Muscle of arm (tissue), 12 donors: ENCODE measurements around the gene HSD17B1. TPM values are rescaled to one million over a fixed set of nuclear protein-coding genes. Genes with fewer than 3 reads are reported as not detected.
"Not testable (repeated sequence)": the region's sequence is repeated elsewhere in the genome, so short reads cannot be mapped to it uniquely, and the experiment has no call there.

ENCODE experiments used
- DNase-seq: peaks from one replicate; pipeline ENCODE4 v3.0.0-alpha.2; 2013
- polyA plus RNA-seq, 12 donors: library from polyadenylated mRNA; unstranded; fragments of 120-200 nt; gene quantifications; one replicate each; pipeline ENCODE4 v1.2.1, GENCODE V29; 2013; ENCODE audit not compliant: insufficient read length in 12 of 12

Gene HSD17B1
- polyA plus RNA-seq, 12 donors, result 1.6 to 5.2 (median 2.3) TPM; not detected in 1

- no peak for DNase-seq
These were observed 29.9 kb upstream of the HSD17B1 start for GRCh38 chr17:42522798-42523278.

- DNase-seq, result no peak
These were observed 27.5 kb upstream of the HSD17B1 start for GRCh38 chr17:42525221-42525620.

- DNase-seq, result no peak
These were observed 26.7 kb upstream of the HSD17B1 start for GRCh38 chr17:42526031-42526444.

- DNase-seq, result no peak
These were observed 24.8 kb upstream of the HSD17B1 start for GRCh38 chr17:42527932-42528331.

- DNase-seq, result no peak
These were observed 23.7 kb upstream of the HSD17B1 start for GRCh38 chr17:42529061-42529460.

- no peak for DNase-seq
These were observed 21.7 kb upstream of the HSD17B1 start for GRCh38 chr17:42530952-42531454.

- no peak for DNase-seq
These were observed 21.0 kb upstream of the HSD17B1 start for GRCh38 chr17:42531455-42532354.

GRCh38 chr17:42535155-42536047, 17.3 kb upstream of the HSD17B1 start:
- DNase-seq, result no peak

- peak; percentile 96 for DNase-seq
These were observed 16.7 kb upstream of the HSD17B1 start, which contains the start of gene NAGLU for GRCh38 chr17:42536048-42536371. TSS of gene NAGLU (plus strand) at chr17:42536241. CDS start at chr17:42536273, 32 bp downstream.

GRCh38 chr17:42536372-42537155, 16.2 kb upstream of the HSD17B1 start:
- DNase-seq, result peak; percentile 75

GRCh38 chr17:42537156-42537805, 15.4 kb upstream of the HSD17B1 start:
- no peak for DNase-seq

- DNase-seq, result no peak
These were observed 14.8 kb upstream of the HSD17B1 start for GRCh38 chr17:42537826-42538451.

GRCh38 chr17:42538482-42538881, 14.2 kb upstream of the HSD17B1 start:
- DNase-seq, result no peak

- not testable (repeated sequence) for DNase-seq
These were observed 12.2 kb upstream of the HSD17B1 start for GRCh38 chr17:42540558-42540957.

- DNase-seq, result no peak
These were observed 11.5 kb upstream of the HSD17B1 start for GRCh38 chr17:42541041-42541833.

GRCh38 chr17:42543190-42544079, 9.3 kb upstream of the HSD17B1 start:
- no peak for DNase-seq

GRCh38 chr17:42544874-42545283, 7.8 kb upstream of the HSD17B1 start:
- no peak for DNase-seq

- DNase-seq, result not testable (repeated sequence)
These were observed 6.8 kb upstream of the HSD17B1 start for GRCh38 chr17:42545755-42546505.
